Sigmoid colon (tissue), 7 donors: ENCODE measurements around the gene FKBP9. TPM values are rescaled to one million over a fixed set of nuclear protein-coding genes. Genes with fewer than 3 reads are reported as not detected.
A peak's percentile ranks its signal among the peaks of the same experiment; 100 is the strongest.

Source experiments
- DNase-seq: peaks from one replicate; pipeline ENCODE4 v3.0.0-alpha.2; 2019
- H3K27ac ChIP-seq, 4 donors: fragments of 200-600 bp; sonication (generic); one replicate each; pipeline ENCODE4 v1.5.1; 2016 to 2019; ENCODE audit warnings: mild to moderate bottlenecking in 1 of 4
- H3K27me3 ChIP-seq, 3 donors: fragments of 200-600 bp; sonication (generic); one replicate each; pipeline ENCODE4 v1.5.1; 2019; ENCODE audit warnings: mild to moderate bottlenecking in 1 of 3
- H3K36me3 ChIP-seq, 4 donors: fragments of 200-600 bp; sonication (generic); one replicate each; pipeline ENCODE4 v1.5.1; 2016 to 2019
- H3K4me1 ChIP-seq, 4 donors: fragments of 200-600 bp; sonication (generic); one replicate each; pipeline ENCODE4 v1.5.1; 2017 to 2019
- H3K4me3 ChIP-seq, 4 donors: fragments of 200-600 bp; sonication (generic); one replicate each; pipeline ENCODE4 v1.5.1; 2017 to 2019; ENCODE audit warnings: mild to moderate bottlenecking in 2 of 4, moderate library complexity in 1 of 4
- H3K9me3 ChIP-seq, 4 donors: fragments of 200-600 bp in 3 of 4; sonication (generic) in 3 of 4; one replicate each; pipeline versions ENCODE4 v1.5.1 to v1.6.1; 2013 to 2019
- CTCF ChIP-seq, 4 experiments: fragments of 450-650 bp in 3 of 4; fragments of 200-600 bp in 1 of 4; IDR thresholded peaks; one replicate each; pipeline ENCODE4 v1.5.1; 2016 to 2019; ENCODE audit warnings: antibody characterized with exemption in 4 of 4, mild to moderate bottlenecking in 3 of 4, moderate library complexity in 2 of 4
- EP300 ChIP-seq, 4 donors: sonication (generic); formaldehyde crosslinking; IDR thresholded peaks; one replicate each; pipeline ENCODE4 v1.6.1; 2017; ENCODE audit warnings: antibody characterized with exemption in 4 of 4
- POLR2A ChIP-seq, 2 donors: fragments of 450-650 bp; IDR thresholded peaks; one replicate each; pipeline ENCODE4 v1.6.1; 2016; ENCODE audit warnings: antibody characterized with exemption in 2 of 2, mild to moderate bottlenecking in 2 of 2, moderate library complexity in 2 of 2
- POLR2AphosphoS5 ChIP-seq, 4 donors: sonication (generic); formaldehyde crosslinking; IDR thresholded peaks; one replicate each; pipeline ENCODE4 v1.6.1; 2017; ENCODE audit warnings: antibody characterized with exemption in 4 of 4
- WGBS, 2 donors: extraction: QIAGEN DNeasy Blood & Tissue Kit; methylation state at CpG; one replicate each; pipeline ENCODE4 v1.1.7; 2013; 5-methylcytosine and 5-hydroxymethylcytosine counted together
- intact Hi-C: fragments of 100-400 bp; cut with DNase I; formaldehyde crosslinking; loops from one replicate; pipeline ENCODE4 v1.15.1; 2023
- polyA plus RNA-seq, 3 donors: library from polyadenylated mRNA; stranded (reverse); fragments of 200-250 nt; gene quantifications; one replicate each; pipeline ENCODE4 v1.2.3, GENCODE V29; 2013
- total RNA-seq, 4 donors: library from RNA; depleted of rRNA; stranded (reverse); fragments of >200 nt; gene quantifications; one replicate each; pipeline ENCODE4 v1.1.0, GENCODE V29; 2016
- donor health status: healthy with polysubstance abuse.
- donor health status: Bipolar disorder and iron deficiency.
- donor health status: healthy.

The FKBP9 gene
- total and polyA plus RNA-seq, 7 donors = 12.3 to 161 (median 79.6) TPM

GRCh38 chr7:33048704-33049103 is 91.5 kb downstream of the FKBP9 start:
- intact Hi-C loops = no loop called here

GRCh38 chr7:33050535-33051318 is 93.5 kb downstream of the FKBP9 start:
- WGBS, 2 donors = 0% methylated on average over 1 of the region's 1 CpG

More at GRCh38 chr7:33048704-33049103, 91.5 kb downstream of the FKBP9 start:
- Histone ChIP-seq H3K27me3 (no peaks in the 10 kb centered on the region), H3K27ac (no peak overlapping the region), H3K4me3 (no peak overlapping the region), H3K4me1 (peaks cover 0 to 50% (median 35%) of the 10 kb centered on the region in 4 donors), H3K9me3 (no peaks in the 10 kb centered on the region), H3K36me3 (no peaks in the 10 kb centered on the region)
- no peak for DNase-seq
- no peak for TF ChIP-seq EP300 (IDR thresholded peaks at IDR 0.05)
- TF ChIP-seq POLR2A (IDR thresholded peaks at IDR 0.05) = no peak
- no peak for TF ChIP-seq POLR2AphosphoS5 (IDR thresholded peaks at IDR 0.05)
- TF ChIP-seq CTCF (IDR thresholded peaks at IDR 0.05) = no peak
- 91 to 98% methylated on average over 1 of the region's 1 CpG for WGBS, 2 donors

GRCh38 chr7:33053721-33054120 is 96.5 kb downstream of the FKBP9 start:
- H3K27me3 ChIP-seq = no peaks in the 10 kb centered on the region
- H3K4me3 ChIP-seq = no peak overlapping the region
- 28 to 31% methylated on average over 1 of the region's 1 CpG for WGBS, 2 donors

More at GRCh38 chr7:33050535-33051318, 93.5 kb downstream of the FKBP9 start:
- H3K9me3 ChIP-seq = no peaks in the 10 kb centered on the region
- intact Hi-C loops = loop anchor here (2.0 to 5.0 kb wide), 2 partner anchors 204 to 248 kb away; no protein-coding TSS in a partner anchor
- H3K4me3 ChIP-seq = peak overlapping the region in 1 of 4 donors; percentile 23
- peak overlapping the region; percentile 38 to 74 (median 56) for H3K27ac ChIP-seq
- TF ChIP-seq POLR2A (IDR thresholded peaks at IDR 0.05) (no peak), POLR2AphosphoS5 (IDR thresholded peaks at IDR 0.05) (peak in 1 of 4 donors; percentile 7), CTCF (IDR thresholded peaks at IDR 0.05) (peak; percentile 23 to 65 (median 50)), EP300 (IDR thresholded peaks at IDR 0.05) (no peak)
- H3K27me3 ChIP-seq = no peaks in the 10 kb centered on the region
- DNase-seq = no peak
- H3K36me3 ChIP-seq = no peaks in the 10 kb centered on the region
- H3K4me1 ChIP-seq = peaks cover 0 to 30% (median 17%) of the 10 kb centered on the region in 4 donors

GRCh38 chr7:33054261-33054964 is 97.2 kb downstream of the FKBP9 start:
- no peak overlapping the region for H3K4me3 ChIP-seq
- peaks cover 0 to 23% (median 13%) of the 10 kb centered on the region in 4 donors for H3K4me1 ChIP-seq
- no peak overlapping the region for H3K27ac ChIP-seq
- 72 to 83% methylated on average over 2 of the region's 2 CpGs for WGBS, 2 donors
- H3K27me3 ChIP-seq = no peaks in the 10 kb centered on the region
- TF ChIP-seq EP300 (IDR thresholded peaks at IDR 0.05) (no peak), CTCF (IDR thresholded peaks at IDR 0.05) (no peak), POLR2AphosphoS5 (IDR thresholded peaks at IDR 0.05) (no peak), POLR2A (IDR thresholded peaks at IDR 0.05) (no peak)
- no peaks in the 10 kb centered on the region for H3K9me3 ChIP-seq
- no peak for DNase-seq
- H3K36me3 ChIP-seq = no peaks in the 10 kb centered on the region
- intact Hi-C loops = loop anchor here (5.0 kb wide), 1 partner anchor 252 kb away; no protein-coding TSS in a partner anchor

More at GRCh38 chr7:33053721-33054120, 96.5 kb downstream of the FKBP9 start:
- intact Hi-C loops = loop anchor here (5.0 kb wide), 1 partner anchor 251 kb away; no protein-coding TSS in a partner anchor
- no peak for DNase-seq
- Histone ChIP-seq H3K27ac (no peak overlapping the region), H3K36me3 (no peaks in the 10 kb centered on the region), H3K9me3 (no peaks in the 10 kb centered on the region), H3K4me1 (peaks cover 0 to 25% (median 13%) of the 10 kb centered on the region in 4 donors)
- TF ChIP-seq CTCF (IDR thresholded peaks at IDR 0.05) (no peak), EP300 (IDR thresholded peaks at IDR 0.05) (no peak), POLR2AphosphoS5 (IDR thresholded peaks at IDR 0.05) (no peak), POLR2A (IDR thresholded peaks at IDR 0.05) (no peak)
